HG03064 (cell line): ENCODE data around the gene KIAA1671.

ENCODE experiments used
- ATAC-seq: cut with Tn5 transposase; IDR thresholded peaks from one replicate; pipeline ENCODE4 v1.9.1; 2021; ENCODE audit warnings: low read depth; ENCODE audit not compliant: unreplicated experiment

The KIAA1671 gene

DNA sequence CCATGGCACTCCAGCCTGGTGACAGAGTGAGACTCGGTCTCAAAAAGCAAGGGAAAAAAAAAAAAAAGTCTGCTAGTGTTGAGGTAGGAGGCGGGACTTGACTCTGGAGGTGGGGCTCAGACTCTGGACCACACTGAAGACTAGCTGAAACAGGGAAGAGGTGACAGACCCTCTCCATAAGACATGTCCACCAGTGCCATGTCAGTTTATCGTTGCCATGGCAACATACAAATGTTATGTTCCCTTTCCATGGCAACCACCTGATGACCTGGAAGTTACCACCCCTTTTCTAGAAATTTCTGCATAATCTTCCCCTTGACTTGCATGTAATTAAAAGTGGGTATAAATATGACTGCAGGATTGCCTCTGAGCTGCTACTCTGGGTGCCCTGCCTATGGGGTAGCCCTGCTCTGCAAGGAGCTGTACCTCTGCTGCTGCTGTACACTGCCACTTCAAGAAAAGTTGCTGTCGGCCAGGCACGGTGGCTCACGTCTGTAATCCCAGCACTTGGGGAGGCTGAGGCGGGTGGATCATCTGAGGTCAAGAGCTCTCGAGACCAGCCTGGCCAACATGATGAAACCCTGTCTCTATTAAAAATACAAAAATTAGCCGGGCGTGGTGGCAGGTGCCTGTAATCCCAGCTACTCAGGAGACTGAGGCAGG is 55.1 kb downstream of the KIAA1671 start:
- ATAC-seq: no peak

DNA sequence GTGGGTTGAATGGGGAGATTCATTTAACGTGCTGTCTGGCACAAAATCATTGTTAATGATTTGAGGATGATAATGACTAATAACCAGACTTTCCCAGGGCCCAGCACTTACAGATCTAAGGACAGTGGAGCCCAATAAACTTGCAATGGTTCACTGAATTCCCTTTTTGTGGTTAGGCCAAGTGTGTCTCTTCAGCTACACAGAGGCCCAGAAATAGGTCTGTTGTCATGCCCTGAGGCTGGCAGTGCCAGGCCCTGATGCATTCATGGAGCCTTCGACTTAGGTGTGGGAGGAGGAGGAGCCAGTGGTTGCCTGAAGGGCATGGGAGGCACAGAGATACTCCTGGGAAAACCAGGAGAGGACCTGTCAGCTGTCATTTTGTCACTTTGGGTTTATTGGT is 56.1 kb downstream of the KIAA1671 start:
- ATAC-seq: no peak

DNA sequence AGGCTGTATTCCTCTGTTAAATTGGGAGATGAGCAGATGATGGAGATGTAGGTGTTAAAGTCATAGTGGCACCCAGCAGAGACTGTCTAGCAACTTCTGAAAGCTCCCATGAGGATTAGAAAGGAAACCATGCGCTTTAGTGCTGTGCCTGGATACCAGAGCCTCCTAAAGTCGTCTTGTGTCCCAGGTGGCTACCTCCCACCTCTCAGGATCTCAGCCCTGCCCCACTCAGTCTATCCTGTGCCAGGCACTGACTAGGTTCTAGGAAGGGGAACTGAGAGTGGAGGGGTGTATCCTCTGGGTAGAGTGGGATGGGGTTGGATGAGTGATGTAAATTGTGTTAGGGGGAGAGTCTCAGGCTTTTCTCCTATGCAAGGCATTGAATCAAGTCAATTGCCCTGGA is 60.2 kb downstream of the KIAA1671 start:
- no peak for ATAC-seq

DNA sequence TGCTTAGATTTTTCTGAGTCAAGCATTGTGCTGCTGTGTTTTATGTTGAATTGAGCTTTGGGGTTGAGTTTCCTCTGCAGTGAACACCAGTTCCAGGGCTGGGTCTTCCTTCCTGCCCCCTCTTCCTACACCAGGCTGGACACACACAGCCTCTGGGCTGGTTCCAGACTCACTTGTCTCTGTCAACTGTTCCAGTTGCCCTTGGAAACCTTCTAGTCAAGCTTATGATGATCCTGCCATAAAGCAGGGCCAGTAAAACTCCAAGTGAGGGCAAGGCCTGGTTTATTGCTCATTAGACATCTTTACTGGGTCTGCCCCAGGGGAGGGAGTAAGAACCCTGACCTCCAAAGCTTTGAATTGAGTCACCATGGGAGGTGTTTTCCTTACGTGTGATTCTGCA is 61.1 kb downstream of the KIAA1671 start:
- ATAC-seq: no peak

DNA sequence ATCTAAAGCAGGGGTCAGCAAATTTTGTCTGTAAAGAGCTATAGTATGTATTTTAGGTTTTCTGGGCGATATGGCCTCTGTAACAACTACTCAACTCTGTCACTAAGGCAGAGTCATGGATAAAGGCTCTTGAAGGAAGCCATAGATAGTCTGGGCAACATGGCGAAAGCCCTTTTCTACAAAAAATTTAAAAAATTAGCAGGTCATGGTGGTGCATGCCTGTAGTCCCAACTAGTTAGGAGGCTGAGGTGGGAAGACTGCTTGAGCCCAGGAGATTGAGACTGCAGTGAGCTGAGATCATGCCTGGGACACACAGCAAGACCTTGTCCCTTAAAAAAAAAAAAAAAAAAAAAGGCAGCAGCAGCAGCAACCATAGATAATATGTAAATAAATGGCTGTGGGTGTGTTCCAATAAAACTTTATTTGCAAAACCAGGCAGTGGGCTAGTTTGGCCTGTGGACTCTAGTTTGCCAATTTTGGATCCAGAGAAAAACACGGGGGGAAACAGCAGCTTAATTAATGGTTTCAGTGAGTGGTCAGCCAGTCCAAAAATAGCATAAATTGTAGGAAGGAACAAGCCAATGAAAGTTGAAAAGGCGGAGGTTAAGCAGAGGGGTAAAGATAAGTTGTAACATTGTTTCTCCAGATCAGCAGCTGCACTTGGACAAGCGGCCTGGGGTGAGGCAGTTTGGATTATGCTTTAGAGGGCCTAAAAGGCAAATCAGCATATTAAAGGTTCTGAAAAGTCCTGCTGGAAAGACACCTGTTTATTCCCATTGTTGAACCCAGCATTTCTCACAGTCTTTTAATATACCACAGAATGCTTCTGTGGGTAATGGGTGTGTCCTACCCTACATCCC is 62.6 kb downstream of the KIAA1671 start:
- no peak for ATAC-seq

DNA sequence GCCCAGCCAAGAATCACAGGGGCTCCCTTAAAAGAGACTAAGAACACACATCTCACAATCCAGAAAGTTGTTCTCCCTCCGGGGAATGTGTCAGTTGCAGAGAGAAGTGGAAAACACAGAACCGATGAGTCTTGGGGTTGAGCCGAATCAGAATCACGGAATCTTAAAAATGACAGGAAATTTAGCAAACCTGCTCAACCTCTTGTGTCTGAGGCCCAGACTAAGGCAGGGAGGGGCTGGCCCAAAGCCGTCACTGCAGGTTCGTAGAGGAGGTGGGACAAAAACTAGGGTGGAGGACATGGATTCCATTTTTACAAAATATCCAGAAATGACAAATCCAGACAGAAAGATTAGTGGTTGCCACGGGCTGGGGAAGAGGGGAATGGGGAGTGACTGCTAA is 63.8 kb downstream of the KIAA1671 start:
- no peak for ATAC-seq

DNA sequence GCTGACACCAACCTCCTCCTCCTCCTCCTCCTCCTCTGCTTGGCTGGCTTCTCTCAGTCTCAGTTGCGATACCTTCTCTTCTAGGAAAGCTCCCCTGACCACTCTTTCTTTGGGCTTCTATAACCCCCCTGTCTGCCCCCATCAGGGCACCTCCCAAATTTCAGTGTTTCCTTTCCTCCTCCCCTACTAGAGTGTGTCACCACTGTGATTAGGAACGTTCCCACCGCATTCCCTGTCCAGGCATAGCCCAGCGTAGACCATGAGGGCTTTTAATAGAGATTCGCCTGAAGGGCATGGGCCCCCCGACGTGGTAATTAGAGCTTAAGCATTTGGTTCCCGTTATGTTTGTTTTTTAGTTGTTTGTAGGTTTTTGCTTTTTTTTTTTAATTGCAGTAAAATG is 65.5 kb downstream of the KIAA1671 start:
- no peak for ATAC-seq

DNA sequence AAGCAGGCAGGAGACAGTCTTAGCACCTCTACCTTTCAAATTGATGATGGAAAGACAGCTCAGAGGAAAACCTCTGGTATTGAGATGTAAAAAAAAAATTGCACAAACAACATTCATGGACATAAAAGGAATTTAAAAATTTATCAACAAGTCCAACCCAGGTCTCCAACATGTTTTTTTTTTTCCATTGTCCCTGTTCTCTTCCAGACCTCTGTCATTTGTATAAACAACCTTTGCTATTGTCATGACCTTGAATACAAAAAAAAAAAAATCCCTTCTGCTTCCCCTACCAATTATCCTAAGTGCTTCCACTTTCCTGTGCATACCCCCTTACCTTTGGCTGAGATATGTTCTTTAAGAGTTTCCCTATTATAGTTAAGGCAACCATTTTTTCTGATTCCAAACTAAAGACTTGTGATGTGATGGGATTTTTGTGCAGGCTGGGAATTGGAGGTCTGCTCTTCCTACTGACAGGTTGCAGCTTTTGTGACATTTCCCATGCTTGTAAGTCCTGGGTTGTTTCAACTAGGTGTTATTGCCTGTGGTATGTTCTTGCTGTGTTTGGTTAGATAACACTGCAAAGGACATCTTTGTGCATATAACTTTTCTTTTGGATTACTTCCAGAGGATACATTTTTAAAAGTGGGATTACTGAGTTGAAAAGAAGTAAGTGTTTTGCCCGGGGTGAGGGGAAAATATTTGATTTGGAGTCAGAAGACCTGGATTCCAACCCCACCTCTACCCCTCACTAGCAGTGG is 67.1 kb downstream of the KIAA1671 start:
- ATAC-seq: no peak

DNA sequence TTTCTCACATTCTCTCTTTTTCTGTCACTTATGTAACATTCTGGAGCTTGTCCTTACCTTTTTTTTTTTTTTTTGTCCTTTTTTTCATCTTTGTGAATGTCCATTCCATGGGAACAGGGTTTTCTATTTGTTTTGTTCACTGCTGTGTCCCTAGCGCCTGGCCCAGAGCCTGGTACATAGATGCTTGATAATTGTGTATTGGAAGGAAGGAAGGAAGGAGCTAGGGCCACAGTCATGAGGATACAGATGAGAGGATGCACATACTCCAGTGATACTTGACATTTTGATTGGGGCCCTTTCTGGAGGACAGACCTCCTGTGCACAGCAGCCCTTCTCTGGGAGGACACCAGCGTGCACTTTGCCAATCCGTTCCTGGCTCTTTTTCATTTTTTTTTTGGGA is 68.9 kb downstream of the KIAA1671 start:
- no peak for ATAC-seq

DNA sequence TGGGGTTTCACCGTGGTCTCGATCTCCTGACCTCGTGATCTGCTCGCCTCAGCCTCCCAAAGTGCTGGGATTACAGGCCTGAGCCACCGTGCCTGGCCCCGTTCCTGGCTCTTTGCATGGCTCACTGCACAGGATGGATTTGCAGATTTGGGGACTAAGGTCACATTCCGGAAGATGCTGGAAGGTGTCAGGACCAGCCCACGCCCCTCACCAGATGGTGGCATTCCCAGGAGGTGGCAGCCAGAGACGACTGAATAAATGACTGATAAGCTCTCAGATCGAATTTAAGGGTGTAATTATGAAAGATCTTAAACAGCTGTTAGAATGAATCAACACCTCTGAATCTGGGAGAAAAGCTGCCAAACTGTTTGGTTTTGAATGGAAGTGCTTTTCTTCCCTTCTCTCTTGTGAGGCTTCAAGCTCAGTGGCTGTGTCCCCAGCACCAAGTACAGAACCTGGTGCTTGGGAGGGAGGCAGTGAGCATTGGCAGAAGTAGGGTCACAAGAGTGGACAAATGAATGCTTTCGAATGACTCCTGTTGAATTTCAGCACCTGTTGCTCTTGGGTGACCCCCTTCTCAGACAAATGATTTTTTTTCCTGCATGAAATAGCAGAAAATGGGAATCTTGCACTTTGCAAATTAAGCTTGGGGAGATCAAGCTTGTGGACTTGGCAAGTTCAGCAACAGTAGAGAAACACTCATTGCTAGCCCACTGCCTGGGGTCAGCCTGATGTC is 69.6 kb downstream of the KIAA1671 start:
- ATAC-seq: no peak

DNA sequence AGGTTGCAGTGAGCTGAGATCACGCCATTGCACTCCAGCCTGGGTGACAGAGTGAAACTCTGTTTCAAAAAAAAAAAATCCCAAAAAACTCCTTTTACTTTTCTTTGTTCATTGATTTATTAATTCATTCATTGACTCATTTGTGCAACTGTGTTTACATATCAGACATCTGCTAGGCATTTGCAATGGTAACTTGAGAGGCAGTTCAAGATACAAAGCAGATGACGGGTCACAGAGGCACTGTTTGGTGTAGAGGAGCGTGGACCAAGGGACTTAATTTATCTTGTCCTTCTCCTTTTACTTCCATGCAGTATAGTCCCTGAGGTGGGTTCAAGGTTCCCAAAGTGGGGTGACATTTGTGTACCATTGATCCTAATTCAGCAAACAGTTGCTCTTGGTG is 71.4 kb downstream of the KIAA1671 start:
- no peak for ATAC-seq

DNA sequence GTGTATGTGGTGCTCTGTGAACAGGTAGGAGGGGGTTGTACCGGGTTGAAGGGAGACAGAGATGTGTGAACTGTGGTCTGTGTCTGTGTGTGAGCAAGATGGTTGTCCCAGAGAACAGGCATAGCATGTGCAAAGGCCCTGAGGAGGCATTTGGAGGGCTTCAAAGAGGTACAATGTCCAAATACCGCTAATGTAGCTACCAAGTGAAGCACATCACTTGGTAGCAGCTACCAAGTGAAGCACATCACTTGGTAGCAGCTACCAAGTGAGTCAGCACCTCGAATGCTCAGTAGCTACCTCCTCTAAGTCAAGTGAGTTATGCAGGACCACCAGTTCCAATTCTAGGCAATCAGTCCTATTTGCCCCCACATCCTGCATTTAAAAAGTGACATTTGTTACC is 72.4 kb downstream of the KIAA1671 start:
- no peak for ATAC-seq

DNA sequence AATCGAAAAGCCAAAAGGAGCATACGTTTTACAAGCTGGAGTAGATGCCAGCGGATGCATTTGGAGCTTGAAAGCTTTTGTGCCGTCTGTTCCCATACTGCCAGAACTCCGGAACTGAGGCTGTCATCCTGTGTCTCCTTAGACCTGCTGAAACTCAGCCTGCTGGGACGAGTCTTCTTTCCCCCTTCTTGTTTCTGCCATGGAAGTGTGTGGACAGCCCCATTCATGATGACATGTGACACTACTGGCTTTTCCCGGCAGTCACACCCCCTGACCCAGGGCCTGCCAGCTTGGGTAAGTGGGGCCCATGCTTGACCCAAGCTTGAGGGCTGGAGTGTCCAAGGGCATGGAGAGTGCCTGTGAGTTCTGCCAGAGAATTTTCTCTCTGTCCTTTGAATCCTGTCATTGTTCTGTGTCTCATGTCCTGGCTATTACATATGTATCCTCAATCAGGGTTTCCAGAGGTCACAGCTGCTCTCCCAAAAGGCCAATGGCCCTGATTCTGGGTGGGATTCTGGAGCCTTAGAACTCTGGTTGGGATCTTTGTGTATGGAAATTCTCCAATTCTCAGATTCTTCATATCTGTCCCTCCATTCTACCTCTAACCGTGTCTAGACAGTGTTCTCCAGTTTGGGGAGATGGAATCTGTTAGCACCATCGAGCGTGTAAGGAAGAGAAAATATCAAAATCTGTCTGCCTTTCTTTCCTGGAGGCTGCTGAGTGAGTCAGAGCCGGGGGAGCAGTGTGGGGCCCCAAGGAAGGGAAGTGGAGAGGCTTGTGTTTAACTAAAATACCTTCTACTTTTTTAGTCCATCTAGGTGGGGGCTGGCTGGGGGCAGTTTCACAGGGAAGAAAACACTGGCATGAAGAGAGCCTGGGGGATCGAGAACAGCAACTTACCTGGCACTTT is 73.2 kb downstream of the KIAA1671 start:
- ATAC-seq: no peak

DNA sequence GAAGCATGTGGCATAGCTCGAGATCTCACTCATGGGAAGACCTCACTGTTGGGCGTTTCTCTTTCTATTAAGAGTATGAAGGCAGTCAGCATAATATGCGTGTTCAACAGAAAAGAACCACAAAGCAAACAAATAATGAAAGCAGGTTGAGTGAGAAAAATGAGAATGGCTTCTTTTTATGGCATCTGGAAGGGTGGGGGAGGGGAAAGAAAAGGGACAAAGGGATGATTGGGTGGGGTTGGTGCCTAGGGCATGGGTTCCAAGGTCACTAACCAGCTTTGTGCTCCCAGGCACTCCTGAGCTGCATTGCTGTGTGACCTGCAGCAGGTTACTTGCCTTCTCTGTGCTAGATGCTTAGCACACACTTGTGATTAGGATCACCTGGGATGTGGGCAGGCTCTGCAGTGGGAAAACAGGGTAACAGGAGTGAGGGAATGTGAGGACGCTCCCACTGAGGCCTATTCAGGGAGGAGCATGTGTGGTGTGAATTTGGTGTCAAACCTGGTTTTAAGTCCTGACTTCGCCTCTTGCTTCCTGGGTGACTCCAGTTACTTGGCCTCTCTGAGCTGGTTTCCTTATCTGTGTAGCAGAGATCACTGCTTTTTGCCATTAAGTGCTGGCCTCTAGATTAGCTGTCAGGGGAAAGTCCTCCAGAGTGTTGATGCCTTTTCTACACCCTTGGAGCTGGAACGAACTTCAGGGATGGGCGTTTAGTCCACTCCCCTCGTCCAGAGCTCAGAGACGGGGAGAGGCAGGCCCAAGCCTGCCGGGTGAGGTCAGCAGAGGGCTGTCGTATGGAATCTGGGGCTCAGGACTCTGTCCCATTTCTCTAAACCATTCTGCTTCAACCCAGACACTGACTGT is 74.8 kb downstream of the KIAA1671 start:
- ATAC-seq: no peak

DNA sequence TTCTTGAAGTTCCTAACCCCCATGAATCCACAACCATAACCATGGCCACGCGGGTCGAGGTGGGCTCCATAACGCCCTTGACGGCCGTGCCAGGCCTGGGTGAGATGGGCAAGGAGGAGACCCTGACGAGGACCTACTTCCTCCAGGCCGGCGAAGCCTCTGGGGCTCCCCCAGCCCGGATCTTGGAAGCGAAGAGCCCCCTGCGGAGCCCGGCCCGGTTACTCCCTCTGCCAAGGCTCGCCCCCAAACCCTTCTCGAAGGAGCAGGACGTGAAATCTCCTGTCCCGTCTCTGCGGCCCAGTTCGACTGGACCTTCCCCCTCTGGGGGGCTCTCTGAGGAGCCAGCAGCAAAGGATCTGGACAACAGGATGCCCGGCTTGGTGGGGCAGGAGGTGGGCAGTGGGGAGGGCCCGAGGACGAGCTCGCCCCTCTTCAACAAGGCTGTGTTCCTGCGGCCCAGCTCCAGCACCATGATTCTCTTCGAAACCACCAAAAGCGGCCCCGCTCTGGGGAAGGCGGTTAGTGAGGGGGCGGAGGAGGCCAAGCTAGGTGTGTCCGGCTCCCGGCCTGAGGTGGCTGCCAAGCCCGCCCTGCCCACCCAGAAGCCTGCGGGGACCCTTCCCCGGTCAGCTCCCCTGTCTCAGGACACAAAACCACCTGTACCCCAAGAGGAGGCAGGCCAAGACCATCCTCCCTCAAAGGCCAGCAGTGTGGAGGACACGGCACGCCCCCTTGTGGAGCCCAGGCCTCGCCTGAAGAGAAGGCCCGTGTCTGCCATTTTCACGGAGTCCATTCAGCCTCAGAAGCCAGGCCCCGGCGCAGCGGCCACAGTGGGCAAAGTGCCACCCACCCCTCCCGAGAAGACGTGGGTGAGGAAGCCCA is 75.7 kb downstream of the KIAA1671 start:
- no peak for ATAC-seq

DNA sequence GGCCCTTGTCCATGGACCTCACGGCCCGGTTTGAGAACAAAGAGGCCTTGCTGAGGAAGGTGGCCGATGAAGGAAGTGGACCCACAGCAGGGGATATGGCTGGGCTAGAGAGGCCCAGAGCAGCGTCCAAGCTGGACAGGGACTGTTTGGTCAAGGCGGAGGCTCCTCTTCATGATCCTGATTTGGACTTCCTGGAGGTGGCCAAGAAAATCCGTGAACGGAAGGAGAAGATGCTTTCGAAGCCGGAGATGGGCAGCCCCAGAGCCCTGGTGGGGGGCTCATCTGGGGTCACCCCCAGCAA is 76.3 kb downstream of the KIAA1671 start:
- no peak for ATAC-seq

DNA sequence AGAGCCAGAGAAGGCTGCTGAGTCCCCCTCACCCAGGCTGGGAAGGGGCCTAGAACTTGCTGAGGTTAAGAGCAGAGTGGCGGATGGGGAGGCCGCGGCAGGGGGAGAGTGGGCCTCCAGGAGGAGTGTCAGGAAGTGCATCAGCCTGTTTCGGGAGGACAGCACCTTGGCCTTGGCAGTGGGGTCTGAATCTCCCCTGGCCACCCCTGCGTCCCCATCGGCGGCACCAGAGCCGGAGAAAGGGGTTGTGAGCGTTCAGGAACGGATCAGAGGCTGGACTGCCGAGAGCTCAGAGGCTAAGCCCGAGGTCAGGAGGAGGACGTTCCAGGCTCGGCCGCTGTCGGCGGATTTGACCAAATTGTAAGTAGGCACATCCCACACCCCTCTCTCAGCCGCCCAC is 76.7 kb downstream of the KIAA1671 start:
- no peak for ATAC-seq

DNA sequence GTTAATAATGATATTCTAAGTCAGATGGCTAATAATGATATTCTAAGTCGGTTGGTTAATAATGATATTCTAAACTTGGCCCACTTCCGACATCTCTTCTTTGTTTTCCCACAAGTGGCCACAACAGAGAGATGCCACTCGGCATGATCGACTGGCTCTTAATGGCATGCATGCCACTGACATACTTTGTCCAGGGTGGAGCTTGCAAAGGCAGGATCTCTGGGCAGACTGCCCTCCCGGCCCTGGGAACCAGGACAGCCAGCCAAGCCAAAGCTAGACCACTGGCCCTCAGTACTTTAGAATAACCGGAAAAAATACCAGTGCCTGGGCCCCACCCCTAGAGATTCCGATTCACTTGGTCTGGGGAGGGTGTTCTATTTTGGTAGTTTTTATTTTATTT is 78.1 kb downstream of the KIAA1671 start:
- no peak for ATAC-seq
